Lower leg skin (tissue), 4 donors: ENCODE data around the gene PTPN4. TPM values are rescaled to one million over a fixed set of nuclear protein-coding genes. Genes with fewer than 3 reads are reported as not detected.

Experiments used
- DNase-seq, 2 donors: peaks; one replicate each; pipeline ENCODE4 v3.0.0-alpha.2; 2019; ENCODE audit warnings: low spot score in 2 of 2
- H3K4me3 ChIP-seq: fragments of 200-600 bp; sonication (generic); 2 replicates; pipeline ENCODE4 v1.5.1; 2017; ENCODE audit warnings: mild to moderate bottlenecking, low read depth; ENCODE audit not compliant: poor library complexity, severe bottlenecking
- CTCF ChIP-seq, 3 donors: fragments of 450-650 bp; IDR thresholded peaks; one replicate each; pipeline ENCODE4 v1.5.1; 2016; ENCODE audit warnings: antibody characterized with exemption in 3 of 3, mild to moderate bottlenecking in 3 of 3, moderate library complexity in 2 of 3
- POLR2A ChIP-seq, 2 donors: fragments of 450-650 bp; IDR thresholded peaks; one replicate each; pipeline ENCODE4 v1.6.1; 2016 to 2017; ENCODE audit warnings: antibody characterized with exemption in 2 of 2, mild to moderate bottlenecking in 1 of 2, moderate library complexity in 1 of 2
- WGBS, 2 donors: methylation state at CpG; one replicate each; pipeline ENCODE4 v1.1.5; 2018; 5-methylcytosine and 5-hydroxymethylcytosine counted together
- intact Hi-C: fragments of 100-400 bp; cut with DNase I; formaldehyde crosslinking; loops from one replicate; pipeline ENCODE4 v1.15.0; 2023; ENCODE audit warnings: low total_unique reads
- total RNA-seq, 4 donors: library from RNA; depleted of rRNA; stranded (reverse); fragments of >200 nt; gene quantifications; one replicate each; pipeline ENCODE4 v1.1.0, GENCODE V29; 2016

PTPN4 gene
- total RNA-seq, 4 donors from 2014 or later: 13.0 to 49.5 (median 20.4) TPM

- DNase-seq: no peak
- no peak overlapping the region for H3K4me3 ChIP-seq
- 71 to 76% methylated on average over 5 of the region's 5 CpGs for WGBS, 2 donors
- intact Hi-C loops: no loop called here
- no peak for TF ChIP-seq POLR2A (IDR thresholded peaks at IDR 0.05)
- TF ChIP-seq CTCF (IDR thresholded peaks at IDR 0.05): no peak
Measured at GRCh38 chr2:119827866-119828507, 68.3 kb downstream of the PTPN4 start.

- WGBS, 2 donors: 93 to 96% methylated on average over 19 to 22 of the region's 22 CpGs
- intact Hi-C loops: no loop called here
- no peak overlapping the region for H3K4me3 ChIP-seq
- no peak for DNase-seq
- no peak for TF ChIP-seq POLR2A (IDR thresholded peaks at IDR 0.05)
- TF ChIP-seq CTCF (IDR thresholded peaks at IDR 0.05): no peak
Measured at GRCh38 chr2:119836455-119837142, 76.9 kb downstream of the PTPN4 start.

GRCh38 chr2:119837350-119837749 lies 77.6 kb downstream of the PTPN4 start:
- intact Hi-C loops: no loop called here

GRCh38 chr2:119837759-119838158 lies 78.0 kb downstream of the PTPN4 start:
- WGBS, 2 donors: 42 to 62% methylated on average over 13 of the region's 13 CpGs
- TF ChIP-seq CTCF (IDR thresholded peaks at IDR 0.05) (no peak), POLR2A (IDR thresholded peaks at IDR 0.05) (no peak)
- no peak for DNase-seq
- intact Hi-C loops: no loop called here
- no peak overlapping the region for H3K4me3 ChIP-seq

More at GRCh38 chr2:119837350-119837749, 77.6 kb downstream of the PTPN4 start:
- TF ChIP-seq CTCF (IDR thresholded peaks at IDR 0.05): no peak
- H3K4me3 ChIP-seq: no peak overlapping the region
- WGBS, 2 donors: 83 to 92% methylated on average over 12 of the region's 12 CpGs
- no peak for DNase-seq

- intact Hi-C loops: no loop called here
- DNase-seq: no peak
- H3K4me3 ChIP-seq: no peak overlapping the region
- WGBS, 2 donors: 36 to 60% methylated on average over 5 of the region's 5 CpGs
- no peak for TF ChIP-seq CTCF (IDR thresholded peaks at IDR 0.05)
- no peak for TF ChIP-seq POLR2A (IDR thresholded peaks at IDR 0.05)
Measured at GRCh38 chr2:119838179-119838578, 78.5 kb downstream of the PTPN4 start.
